ENCODE measurements around the gene LRRC4C.

DNA sequence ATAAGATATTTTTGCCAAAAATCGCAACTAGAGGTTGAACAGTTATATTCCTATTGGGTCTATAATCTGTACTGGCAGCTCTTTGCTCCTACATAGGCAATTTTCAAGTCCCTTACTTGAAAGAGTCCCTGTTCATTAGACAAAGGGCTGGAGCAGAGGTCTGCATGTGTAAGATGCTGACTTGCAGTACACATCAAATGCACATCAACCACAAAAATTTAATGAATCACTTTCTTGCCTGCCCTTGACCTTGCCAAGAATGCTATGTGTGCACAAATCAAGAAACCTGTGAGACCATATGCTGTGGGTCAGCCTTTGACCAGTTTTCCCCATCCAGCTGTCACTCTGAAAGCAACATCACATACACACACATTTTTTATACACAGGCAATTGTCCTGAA is 661.5 kb downstream of the LRRC4C start:
- TF ChIP-seq CTCF (IDR thresholded peaks at IDR 0.05; ENCODE audit: low read length) (no peak), EZH2 (IDR thresholded peaks at IDR 0.05; ENCODE audit: borderline replicate concordance, low read length) (no peak)

All from OCI-LY1 (cell line).